ENCODE data around the gene TCN1.
"Not testable (repeated sequence)": the region's sequence is repeated elsewhere in the genome, so short reads cannot be mapped to it uniquely, and the experiment has no call there.

The TCN1 gene

GRCh38 chr11:59866397-59866796 lies at the start of gene TCN1:
TCN1 (minus strand) TSS chr11:59866487; CDS start chr11:59866470, 17 bp downstream.
- no peak for DNase-seq

DNA sequence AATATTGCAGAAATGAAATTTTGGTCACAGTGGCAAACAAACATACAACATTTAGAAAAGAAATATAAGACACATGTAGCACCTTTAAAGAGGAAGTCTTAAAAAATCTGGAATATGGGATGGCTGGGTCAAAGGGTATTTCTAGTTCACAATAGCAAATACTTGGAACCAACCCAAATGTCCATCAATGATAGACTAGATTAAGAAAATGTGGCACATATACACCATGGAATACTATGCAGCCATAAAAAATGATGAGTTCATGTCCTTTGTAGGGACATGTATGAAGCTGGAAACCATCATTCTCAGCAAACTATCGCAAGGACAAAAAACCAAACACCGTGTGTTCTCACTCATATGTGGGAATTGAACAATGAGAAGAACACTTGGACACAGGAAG lies 37.3 kb upstream of the TCN1 start:
- not testable (repeated sequence) for DNase-seq

GRCh38 chr11:59901306-59901705 lies 35.0 kb upstream of the TCN1 start:
- no peak for DNase-seq

DNA sequence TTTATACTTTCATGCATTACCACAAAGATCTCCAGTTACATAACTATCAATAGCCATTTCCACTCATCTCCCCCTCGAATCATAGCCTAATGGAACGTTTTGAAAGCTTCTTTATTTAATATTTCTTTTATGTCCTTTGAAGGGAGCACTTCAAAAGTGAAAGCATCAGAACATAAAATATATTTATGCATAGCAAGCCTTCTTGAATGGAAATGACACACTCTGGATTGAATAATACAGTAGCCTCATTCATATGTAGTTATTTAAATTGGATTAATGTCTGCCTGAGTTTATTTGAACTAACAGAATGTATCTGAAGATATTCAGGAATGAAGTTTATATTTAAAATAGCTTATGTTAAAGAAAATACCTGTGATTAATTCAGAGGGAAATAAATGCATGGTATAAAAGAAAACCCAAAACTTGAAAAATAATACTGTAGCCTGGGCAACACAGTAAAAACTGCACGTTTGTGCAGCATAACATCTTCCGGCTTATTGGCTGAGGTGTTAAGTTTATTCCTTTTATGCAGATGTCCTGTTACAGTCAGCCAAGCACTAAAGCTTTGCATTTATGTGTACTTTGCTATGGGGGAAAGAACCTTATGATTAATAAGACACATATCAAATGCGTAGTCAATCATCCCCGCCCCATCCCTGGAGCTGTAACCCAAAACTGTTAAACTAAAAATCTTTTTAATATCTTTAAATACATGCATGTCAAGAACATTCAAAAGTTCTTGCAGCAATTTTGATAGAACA lies 34.3 kb upstream of the TCN1 start:
- no peak for DNase-seq

GRCh38 chr11:59899532-59899931 lies 33.2 kb upstream of the TCN1 start:
- no peak for DNase-seq

GRCh38 chr11:59898650-59899049 lies 32.4 kb upstream of the TCN1 start:
- DNase-seq = no peak

DNA sequence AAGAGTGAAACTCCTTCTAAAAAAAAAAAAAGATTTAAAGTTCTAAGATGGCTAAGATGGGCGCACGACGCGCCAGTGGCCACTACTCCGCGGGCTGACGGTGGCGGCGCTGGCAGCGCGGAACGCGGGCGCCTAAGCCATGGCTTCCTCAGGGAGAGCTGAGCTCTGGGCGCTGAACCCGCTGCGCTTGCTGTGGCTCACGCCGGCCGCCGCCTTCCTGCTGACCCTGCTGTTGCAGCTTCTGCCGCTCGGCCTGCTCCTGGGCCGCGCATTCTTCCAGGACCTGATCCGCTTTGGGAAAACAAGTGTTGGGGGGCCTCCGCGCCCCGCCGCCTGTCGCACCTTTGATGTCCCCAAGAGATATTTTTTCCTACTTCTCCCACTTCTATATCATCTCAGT lies 31.8 kb upstream of the TCN1 start:
- no peak for DNase-seq

GRCh38 chr11:59894616-59895015 lies 28.3 kb upstream of the TCN1 start:
- no peak for DNase-seq

DNA sequence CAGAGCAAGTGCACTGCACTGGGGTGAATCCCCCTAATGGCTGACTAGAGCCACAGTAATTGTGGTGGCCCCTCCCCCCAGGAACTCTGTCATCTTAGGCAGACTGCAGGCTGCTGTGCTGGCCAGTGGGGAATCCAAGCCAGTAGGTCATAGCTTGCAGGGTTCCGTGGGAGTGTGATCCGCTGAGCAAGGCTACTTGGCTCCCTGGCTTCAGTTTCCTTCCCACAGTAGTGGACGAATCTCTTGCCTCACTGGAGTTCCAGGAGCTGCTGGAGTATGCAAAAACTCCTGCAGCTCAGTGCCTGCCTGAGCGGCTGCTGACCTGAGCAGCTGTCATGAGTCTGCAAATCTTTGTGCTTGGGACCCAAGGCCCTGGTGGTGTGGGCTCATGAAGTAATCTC lies 25.5 kb upstream of the TCN1 start:
- no peak for DNase-seq

DNA sequence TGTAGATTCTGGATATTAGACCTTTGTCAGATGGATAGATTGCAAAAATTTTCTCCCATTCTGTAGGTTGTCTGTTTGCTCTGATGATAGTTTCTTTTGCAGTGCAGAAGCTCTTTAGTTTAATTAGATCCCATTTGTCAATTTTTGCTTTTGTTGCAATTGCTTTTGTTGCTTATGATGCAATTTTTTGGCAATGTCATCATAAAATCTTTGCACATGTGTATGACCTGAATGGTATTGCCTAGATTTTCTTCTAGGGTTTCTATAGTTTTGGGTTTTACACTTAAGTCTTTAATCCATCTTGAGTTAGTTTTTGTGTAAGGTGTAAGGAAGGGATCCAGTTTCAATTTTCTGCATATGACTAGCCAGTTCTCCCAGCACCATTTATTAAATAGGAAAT lies 20.9 kb upstream of the TCN1 start:
- not testable (repeated sequence) for DNase-seq

GRCh38 chr11:59883597-59883996 lies 17.3 kb upstream of the TCN1 start:
- no peak for DNase-seq

GRCh38 chr11:59879567-59879966 lies 13.3 kb upstream of the TCN1 start:
- no peak for DNase-seq

DNA sequence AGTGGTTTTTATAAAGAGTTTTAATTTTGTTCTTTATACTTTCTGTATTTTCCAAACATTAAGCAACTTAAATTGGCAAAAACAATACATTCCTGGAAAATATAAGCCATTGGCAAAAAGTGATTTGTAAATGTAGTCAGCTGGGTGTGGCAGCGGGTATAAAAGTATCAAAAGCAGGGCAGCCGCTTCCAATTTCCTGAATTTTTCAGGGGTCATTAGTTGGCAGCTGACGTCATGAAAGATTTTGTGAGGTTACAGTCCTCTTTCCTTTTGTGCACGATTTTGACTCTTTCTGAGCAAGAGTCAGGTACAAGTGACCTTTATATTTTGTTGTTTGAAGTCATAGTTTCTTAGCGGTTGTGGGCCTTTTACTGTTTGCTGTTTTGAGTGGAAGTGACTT lies 12.3 kb upstream of the TCN1 start, which contains the start of gene OOSP3:
Gene OOSP3 (plus strand): TSS at position 208 of the 400 bp plus-strand sequence. CDS start 27 bp downstream, at position 235.
- no peak for DNase-seq

DNA sequence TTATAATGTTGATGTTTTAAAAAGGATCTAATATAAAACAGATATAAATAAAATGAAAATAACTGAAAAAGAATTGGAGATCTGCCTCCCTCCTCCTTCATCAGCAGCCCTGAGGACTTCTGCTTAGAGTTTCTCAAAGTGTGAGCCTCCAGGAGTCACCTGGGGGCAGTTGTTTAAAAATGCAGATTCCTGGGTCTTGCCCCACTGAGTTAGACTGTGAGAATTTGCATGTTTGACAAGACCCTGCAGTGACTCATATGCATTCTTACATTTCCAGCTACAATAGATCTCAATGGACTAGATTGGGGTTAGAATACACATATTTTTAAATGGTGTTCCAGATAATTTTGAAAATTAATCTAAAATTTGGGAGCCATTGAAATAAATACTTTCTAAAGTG lies 11.5 kb upstream of the TCN1 start:
- no peak for DNase-seq

DNA sequence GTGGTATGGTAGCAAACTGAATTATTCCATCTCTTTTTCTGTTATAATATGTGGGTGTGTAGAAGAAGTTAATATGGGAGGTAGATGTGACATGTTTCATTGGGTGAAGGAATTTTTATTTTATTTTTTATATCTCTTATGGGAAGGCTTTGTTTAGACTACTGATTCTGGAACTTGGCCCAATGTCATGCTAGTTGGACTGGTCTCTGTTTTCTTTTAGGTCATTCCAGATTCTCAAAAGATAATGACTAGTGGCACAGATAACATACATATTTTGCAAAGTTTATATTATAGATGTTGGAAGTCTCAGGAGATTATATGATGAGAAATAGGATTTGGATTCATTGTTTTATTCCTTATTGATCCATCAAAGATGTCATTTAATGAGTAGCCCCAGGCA lies 11.0 kb upstream of the TCN1 start:
- DNase-seq = no peak

DNA sequence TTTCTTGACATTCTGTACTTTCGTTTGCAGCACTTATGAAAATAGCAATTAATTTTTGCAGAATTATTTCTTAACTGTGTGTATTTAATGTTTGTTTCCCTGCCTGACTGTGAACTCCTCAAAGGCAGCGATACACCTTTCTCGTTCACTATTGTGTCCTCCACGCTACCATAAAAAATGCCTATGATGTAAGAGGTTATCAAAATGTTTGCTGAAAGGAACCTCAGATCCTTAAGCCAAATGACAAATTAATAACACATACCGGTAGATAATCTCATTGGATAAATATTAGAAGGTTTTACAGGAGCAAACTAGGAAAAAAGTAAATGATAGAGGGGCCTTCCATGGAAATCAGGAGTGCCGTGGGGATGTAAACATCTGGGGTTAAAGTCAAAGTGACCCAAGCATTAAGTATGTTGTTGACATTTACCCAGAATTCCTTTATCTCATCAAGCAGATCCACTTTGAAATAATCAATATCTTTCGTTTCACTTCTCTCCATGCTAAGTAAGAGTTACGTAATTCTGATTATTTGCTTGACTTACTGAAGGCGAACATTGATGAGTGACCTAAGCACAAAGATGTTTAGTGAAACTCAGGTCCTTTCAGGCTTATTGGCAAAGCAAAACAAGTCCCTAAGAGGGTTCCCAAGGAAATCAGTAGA lies 9.7 kb upstream of the TCN1 start:
- DNase-seq = no peak

GRCh38 chr11:59872076-59872475 lies 5.8 kb upstream of the TCN1 start:
- DNase-seq = no peak

- no peak for DNase-seq
These were observed 1.7 kb upstream of the TCN1 start for GRCh38 chr11:59867946-59868345.

DNA sequence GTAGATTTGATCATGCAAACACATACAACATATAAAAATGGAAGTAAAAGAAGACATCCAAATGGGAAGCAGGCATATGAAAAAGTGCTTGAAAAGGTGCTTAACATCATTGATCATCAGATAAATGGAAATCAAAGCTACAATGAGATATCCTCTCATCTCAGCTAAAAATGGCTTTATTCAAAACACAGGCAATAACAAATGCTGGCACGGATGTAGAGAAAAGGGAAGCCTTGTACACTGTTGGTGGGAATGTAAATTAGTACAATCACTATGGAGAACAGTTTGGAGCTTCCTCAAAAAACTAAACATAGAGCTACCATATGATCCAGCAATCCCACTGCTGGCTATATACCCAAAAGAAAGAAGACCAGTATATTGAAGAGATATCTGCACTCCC lies 549 bp upstream of the TCN1 start:
- DNase-seq = no peak

- DNase-seq = no peak
These were observed 1.3 kb downstream of the TCN1 start for GRCh38 chr11:59865031-59865430.

- DNase-seq = no peak
These were observed 4.0 kb downstream of the TCN1 start for GRCh38 chr11:59862252-59862651.

DNA sequence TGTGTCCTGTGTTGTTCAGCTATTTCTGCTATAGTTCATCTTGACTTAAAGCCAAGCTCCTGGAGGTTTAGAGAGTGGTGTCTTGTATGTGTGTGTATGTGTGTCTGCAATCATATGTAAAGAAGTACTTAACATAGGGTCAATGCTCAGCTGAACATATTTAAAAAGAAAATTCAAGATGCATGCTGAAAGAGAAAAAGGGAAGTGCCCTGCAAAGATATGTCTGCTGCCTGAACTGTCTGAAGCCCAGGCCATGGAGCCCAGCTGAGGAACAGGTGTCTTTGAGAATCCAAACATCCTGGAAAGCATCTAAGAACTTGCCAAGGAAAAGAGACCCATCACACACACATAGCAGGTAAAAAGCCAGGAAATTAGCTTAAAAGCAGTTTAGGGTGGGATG lies 6.6 kb downstream of the TCN1 start:
- no peak for DNase-seq

DNA sequence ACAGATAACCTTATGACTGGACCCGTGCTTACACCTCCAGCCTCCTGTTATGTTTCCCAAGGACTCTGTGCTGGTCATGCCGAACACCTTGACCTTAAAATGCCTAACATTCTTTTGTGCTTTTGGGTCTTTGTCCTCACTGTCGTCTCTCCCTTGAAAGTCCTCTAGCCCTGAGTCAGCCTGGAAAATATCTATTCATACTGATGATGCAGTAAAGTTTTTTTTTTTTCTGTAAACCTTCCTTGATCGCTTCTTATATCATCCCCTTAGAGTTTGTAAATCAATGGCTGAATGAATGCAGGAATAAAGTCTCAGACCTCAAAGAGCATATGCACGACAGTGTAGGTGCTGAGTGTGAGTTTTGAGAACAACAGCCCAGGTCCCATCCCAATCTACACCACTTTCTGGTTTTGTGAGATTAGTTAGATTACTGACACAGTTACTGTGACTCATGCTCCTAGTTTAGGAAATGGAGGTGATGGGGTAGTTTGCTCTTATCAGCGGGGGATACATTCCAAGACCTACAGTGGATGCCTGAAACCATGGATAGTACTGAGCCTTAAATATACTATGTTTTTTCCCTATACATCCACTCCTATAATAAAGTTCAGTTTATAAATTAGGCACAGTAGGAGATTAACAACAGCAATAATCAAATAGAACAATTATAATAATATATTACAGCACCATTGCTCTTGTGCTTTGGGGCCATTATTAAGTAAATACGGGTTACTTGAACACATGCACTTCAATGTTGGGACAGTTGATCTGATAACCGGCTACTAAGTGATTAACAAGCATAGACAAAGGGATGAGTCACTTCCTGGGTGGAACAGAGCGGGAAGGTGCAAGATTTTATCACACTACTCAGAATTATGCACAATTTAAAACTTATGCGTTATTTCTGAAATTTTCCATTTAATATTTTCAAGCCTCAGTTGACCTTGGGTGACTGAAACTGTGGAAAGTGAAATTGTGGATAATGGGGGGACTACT lies 8.6 kb downstream of the TCN1 start:
- DNase-seq = no peak

Measured in NCI-H1694 (cell line).